ENCODE results near the gene SKAP1. TPM values are rescaled to one million over a fixed set of nuclear protein-coding genes. Genes with fewer than 3 reads are reported as not detected.
"Not testable (repeated sequence)": the region's sequence is repeated elsewhere in the genome, so short reads cannot be mapped to it uniquely, and the experiment has no call there.

Gene SKAP1
- total and polyA plus RNA-seq, 4 donors, result 0.84 to 3.6 (median 3.1) TPM; not detected in 1

DNA sequence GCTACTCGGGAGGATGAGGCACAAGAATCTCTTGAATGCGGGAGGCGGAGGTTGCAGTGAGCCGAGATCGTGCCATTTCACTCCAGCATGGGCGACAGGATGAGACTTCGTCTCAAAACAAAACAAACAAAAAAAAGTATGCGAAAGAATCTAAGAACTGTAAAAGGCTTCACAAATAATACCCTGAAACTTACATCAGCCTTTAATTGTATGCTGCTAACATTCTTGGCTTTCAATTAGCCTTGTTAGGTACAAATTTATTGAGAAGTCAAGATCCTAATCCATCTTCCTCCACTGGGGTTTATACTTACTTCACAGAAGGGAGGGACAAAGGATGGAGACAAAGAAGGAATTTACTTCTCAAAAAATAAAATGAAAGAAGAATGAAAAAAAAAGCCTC is 239.1 kb downstream of the SKAP1 start:
- WGBS, 2 donors, result 89 to 90% methylated on average over 8 of the region's 8 CpGs
- Histone ChIP-seq H3K9me3 (ENCODE audit: control insufficient read depth, low read length) (peaks cover 3% of the 10 kb centered on the region), H3K36me3 (ENCODE audit: control insufficient read depth in 1 of 2, insufficient read depth in 2 of 2, low read length in 1 of 2) (no peaks in the 10 kb centered on the region), H3K27ac (ENCODE audit: low read depth in 1 of 2, low read length in 2 of 2) (no peak overlapping the region), H3K4me3 (ENCODE audit: low read length in 2 of 2) (no peak overlapping the region), H3K4me1 (ENCODE audit: control insufficient read depth in 1 of 2, insufficient read depth in 2 of 2, low read length in 2 of 2) (no peaks in the 10 kb centered on the region), H3K27me3 (ENCODE audit: control insufficient read depth in 1 of 2, insufficient read depth in 2 of 2, low read length in 1 of 2) (peaks cover 0 to 1% of the 10 kb centered on the region in 2 donors)
- no peak for ATAC-seq (ENCODE audit: low FRiP score)
- intact Hi-C loops (cut with DNase I), result no loop called here
- DNase-seq, result no peak

DNA sequence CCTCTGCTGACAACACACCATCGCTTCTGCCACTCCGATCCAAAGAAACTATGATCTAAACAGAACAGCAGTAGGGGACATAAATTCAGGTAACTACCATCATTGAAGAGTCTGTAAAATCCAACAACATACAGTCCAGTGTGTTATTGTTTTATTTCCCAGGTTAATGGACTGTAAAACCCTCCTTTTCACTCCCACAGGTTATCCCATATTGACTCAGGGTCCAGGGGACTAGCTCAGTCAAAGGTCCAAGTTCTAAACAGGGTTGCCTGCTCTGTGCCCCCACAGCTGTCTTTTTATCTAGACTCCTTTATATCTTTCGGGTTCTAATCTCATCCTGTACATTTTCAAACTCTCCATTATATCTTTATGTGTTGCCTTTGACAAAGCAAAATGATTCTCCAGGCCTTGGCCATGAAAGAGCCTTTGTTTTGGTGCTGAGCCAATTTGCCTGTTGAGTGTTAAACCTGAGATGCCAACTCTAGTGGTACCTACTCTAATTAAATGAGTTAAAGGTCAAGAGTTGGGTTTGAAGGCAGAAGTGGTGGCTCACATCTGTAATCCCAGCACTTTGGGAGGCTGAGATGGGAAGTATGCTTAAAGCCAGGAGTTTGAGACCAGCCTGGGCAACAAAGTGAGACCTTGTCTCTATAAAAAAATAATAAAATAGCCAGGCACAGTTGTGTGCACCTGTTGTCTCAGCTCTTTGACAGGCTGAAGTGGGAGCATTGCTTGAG is 242.0 kb downstream of the SKAP1 start:
- Histone ChIP-seq H3K4me3 (ENCODE audit: low read length in 2 of 2) (no peak overlapping the region), H3K9me3 (ENCODE audit: control insufficient read depth, low read length) (peaks cover 3% of the 10 kb centered on the region), H3K4me1 (ENCODE audit: control insufficient read depth in 1 of 2, insufficient read depth in 2 of 2, low read length in 2 of 2) (no peaks in the 10 kb centered on the region), H3K27me3 (ENCODE audit: control insufficient read depth in 1 of 2, insufficient read depth in 2 of 2, low read length in 1 of 2) (no peaks in the 10 kb centered on the region), H3K27ac (ENCODE audit: low read depth in 1 of 2, low read length in 2 of 2) (no peak overlapping the region), H3K36me3 (ENCODE audit: control insufficient read depth in 1 of 2, insufficient read depth in 2 of 2, low read length in 1 of 2) (no peaks in the 10 kb centered on the region)
- intact Hi-C loops (cut with DNase I), result no loop called here
- WGBS, 2 donors, result 76 to 84% methylated on average over 3 of the region's 3 CpGs
- no peak for ATAC-seq (ENCODE audit: low FRiP score)
- DNase-seq, result no peak

DNA sequence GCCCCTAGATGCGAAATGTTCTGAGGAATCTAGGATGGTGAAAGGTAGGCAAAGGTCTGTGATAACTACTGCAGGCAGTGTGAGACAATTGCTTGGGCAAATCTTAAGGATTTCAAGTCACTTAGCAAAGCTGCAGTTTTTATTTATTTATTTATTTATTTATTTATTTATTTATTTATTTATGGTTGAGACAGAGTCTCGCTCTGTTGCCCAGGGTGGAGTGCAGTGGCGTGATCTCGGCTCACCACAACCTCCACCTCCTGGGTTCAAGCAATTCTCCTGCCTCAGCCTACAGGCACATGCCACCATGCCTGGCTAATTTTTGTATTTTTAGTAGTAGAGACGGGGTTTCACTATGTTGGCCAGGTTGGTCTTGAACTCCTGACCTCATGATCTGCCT is 243.7 kb downstream of the SKAP1 start:
- intact Hi-C loops (cut with DNase I); H3K4me3 ChIP-seq (ENCODE audit: low read length in 2 of 2); H3K27ac ChIP-seq (ENCODE audit: low read depth in 1 of 2, low read length in 2 of 2); ATAC-seq (ENCODE audit: low FRiP score); H3K4me1 ChIP-seq (ENCODE audit: control insufficient read depth in 1 of 2, insufficient read depth in 2 of 2, low read length in 2 of 2); DNase-seq; H3K36me3 ChIP-seq (ENCODE audit: control insufficient read depth in 1 of 2, insufficient read depth in 2 of 2, low read length in 1 of 2); H3K9me3 ChIP-seq (ENCODE audit: control insufficient read depth, low read length); H3K27me3 ChIP-seq (ENCODE audit: control insufficient read depth in 1 of 2, insufficient read depth in 2 of 2, low read length in 1 of 2): not testable (repeated sequence)
- 90 to 95% methylated on average over 5 of the region's 5 CpGs for WGBS, 2 donors

DNA sequence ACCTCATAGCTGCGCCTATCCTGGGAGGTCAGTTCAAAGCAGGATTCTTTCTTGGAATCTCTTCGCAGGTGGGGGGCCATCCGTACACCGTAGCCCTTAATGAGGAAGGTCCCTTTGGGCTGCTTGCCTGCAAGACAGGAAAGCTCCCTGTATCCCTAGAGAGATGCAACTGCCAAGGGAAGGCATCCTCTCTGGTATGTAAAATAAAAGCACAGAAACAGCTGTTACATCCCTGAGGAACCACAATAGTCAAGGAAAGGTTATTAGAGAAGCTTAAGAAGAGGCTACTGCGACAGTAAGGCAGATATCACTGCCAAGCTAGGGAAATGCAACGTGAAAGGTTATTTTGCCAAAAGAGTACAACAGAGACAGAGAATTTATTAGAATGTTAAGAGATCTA is 245.3 kb downstream of the SKAP1 start:
- 58 to 64% methylated on average over 6 of the region's 6 CpGs for WGBS, 2 donors
- no peak for DNase-seq
- Histone ChIP-seq H3K27me3 (ENCODE audit: control insufficient read depth in 1 of 2, insufficient read depth in 2 of 2, low read length in 1 of 2) (no peaks in the 10 kb centered on the region), H3K4me3 (ENCODE audit: low read length in 2 of 2) (no peak overlapping the region), H3K36me3 (ENCODE audit: control insufficient read depth in 1 of 2, insufficient read depth in 2 of 2, low read length in 1 of 2) (no peaks in the 10 kb centered on the region), H3K9me3 (ENCODE audit: control insufficient read depth, low read length) (peaks cover 3% of the 10 kb centered on the region), H3K4me1 (ENCODE audit: control insufficient read depth in 1 of 2, insufficient read depth in 2 of 2, low read length in 2 of 2) (no peaks in the 10 kb centered on the region), H3K27ac (ENCODE audit: low read depth in 1 of 2, low read length in 2 of 2) (no peak overlapping the region)
- intact Hi-C loops (cut with DNase I), result no loop called here
- ATAC-seq (ENCODE audit: low FRiP score), result no peak

DNA sequence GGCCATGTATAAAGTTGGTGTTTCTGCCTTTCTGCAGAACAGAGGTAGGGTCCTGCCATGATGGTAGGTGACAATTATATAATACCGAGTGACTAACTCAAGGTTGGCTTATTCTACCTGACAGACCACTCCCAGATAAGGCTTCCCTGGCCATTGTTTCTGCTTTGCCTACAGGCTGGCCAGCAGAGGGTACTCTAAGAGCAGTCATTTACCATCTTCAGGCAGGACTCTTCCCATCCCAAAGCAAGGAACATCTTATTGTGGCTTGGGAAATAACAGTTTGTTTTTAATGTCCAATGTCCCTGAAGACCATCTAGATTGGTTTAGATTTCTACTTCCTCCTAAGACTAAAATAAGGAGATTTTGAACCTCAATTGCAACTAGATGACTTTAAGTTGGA is 248.4 kb downstream of the SKAP1 start:
- no peak overlapping the region for H3K4me3 ChIP-seq (ENCODE audit: low read length in 2 of 2)
- no peaks in the 10 kb centered on the region for H3K27me3 ChIP-seq (ENCODE audit: control insufficient read depth in 1 of 2, insufficient read depth in 2 of 2, low read length in 1 of 2)
- H3K27ac ChIP-seq (ENCODE audit: low read depth in 1 of 2, low read length in 2 of 2), result no peak overlapping the region
- intact Hi-C loops (cut with DNase I), result no loop called here
- DNase-seq (no peak), ATAC-seq (ENCODE audit: low FRiP score) (no peak)
- H3K4me1 ChIP-seq (ENCODE audit: control insufficient read depth in 1 of 2, insufficient read depth in 2 of 2, low read length in 2 of 2), result no peaks in the 10 kb centered on the region
- no peaks in the 10 kb centered on the region for H3K36me3 ChIP-seq (ENCODE audit: control insufficient read depth in 1 of 2, insufficient read depth in 2 of 2, low read length in 1 of 2)
- no peaks in the 10 kb centered on the region for H3K9me3 ChIP-seq (ENCODE audit: control insufficient read depth, low read length)
- WGBS, 2 donors, result 15 to 32% methylated on average over 1 of the region's 1 CpG

DNA sequence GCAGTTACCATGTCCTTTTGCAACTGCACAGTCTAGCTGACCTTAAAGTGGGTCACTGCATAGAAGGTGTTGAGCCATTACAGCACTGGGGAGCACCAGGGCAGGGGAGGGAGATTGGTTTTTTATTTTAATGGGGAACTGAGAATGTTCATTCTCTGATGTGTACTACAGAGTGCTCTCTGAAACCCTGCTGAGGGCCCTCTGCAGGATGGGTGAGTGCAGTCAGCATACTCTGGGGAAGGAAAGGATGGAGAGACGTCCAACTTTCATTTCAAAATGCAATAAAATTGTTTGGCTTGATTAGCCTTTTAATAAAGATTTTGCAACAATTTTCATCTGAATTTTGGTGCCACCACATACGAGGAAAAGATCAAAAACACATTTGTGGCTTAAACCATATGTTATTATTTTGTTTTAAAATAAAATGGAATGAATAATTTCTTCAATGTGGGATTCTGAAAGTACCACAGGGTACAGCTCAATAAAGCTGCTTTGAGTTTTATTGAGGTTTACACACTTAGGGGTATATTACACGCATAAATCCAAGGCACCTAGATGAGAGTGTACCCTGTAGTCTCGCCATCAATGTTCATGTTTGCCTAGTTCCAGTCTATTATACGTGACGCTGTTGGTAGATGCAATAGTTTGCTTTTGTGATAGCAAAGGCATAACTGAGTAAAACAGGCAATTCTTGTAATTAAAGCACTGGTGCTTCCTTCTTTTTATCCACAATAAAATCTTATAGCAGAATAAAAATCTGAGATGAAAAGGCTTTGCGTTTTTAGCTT is 249.0 kb downstream of the SKAP1 start:
- intact Hi-C loops (cut with DNase I), result no loop called here
- Histone ChIP-seq H3K4me3 (ENCODE audit: low read length in 2 of 2) (no peak overlapping the region), H3K36me3 (ENCODE audit: control insufficient read depth in 1 of 2, insufficient read depth in 2 of 2, low read length in 1 of 2) (no peaks in the 10 kb centered on the region), H3K9me3 (ENCODE audit: control insufficient read depth, low read length) (no peaks in the 10 kb centered on the region), H3K4me1 (ENCODE audit: control insufficient read depth in 1 of 2, insufficient read depth in 2 of 2, low read length in 2 of 2) (no peaks in the 10 kb centered on the region), H3K27me3 (ENCODE audit: control insufficient read depth in 1 of 2, insufficient read depth in 2 of 2, low read length in 1 of 2) (no peaks in the 10 kb centered on the region), H3K27ac (ENCODE audit: low read depth in 1 of 2, low read length in 2 of 2) (no peak overlapping the region)
- DNase-seq, result no peak
- 89 to 93% methylated on average over 7 of the region's 7 CpGs for WGBS, 2 donors
- no peak for ATAC-seq (ENCODE audit: low FRiP score)

DNA sequence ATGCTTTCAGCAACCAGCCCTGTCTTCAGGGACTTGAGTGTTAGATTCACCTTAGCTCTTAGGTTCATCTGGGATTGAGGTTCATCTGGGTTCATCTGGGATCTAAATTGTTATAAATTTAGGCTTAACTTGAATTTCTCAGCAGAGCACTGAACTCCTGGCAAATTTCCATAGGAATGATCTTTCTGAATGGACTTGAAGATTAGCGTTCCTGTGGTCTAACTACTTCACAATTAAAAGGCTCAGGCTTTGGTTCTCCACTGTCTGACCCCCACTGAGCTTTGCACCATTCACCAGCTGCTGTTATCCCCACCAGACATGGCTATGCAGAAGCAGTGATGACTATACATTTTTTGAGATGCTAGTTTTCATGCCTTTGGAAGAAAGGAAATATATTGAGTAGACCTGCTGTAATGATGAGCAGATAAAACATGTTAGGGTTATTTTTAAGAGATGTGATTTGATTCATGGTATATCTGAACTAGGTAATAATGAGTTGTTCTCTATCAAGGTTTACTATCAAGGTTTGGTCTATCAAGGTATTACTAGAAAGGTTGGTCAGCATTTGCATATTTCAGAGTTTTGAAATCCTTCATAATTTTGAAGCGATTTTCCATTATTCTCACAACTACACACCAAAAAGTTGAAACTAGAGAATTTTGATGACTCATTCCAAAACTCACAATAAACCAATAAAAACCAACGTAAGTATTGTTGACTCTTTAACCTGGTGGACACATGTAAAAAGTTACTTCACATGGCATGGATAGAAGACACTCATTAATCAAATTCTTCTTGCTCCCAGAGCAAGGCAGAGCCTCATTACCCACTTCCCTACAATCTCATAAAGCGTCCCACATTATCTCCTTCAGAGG is 250.7 kb downstream of the SKAP1 start:
- Histone ChIP-seq H3K4me3 (ENCODE audit: low read length in 2 of 2) (no peak overlapping the region), H3K9me3 (ENCODE audit: control insufficient read depth, low read length) (no peaks in the 10 kb centered on the region), H3K27ac (ENCODE audit: low read depth in 1 of 2, low read length in 2 of 2) (no peak overlapping the region), H3K4me1 (ENCODE audit: control insufficient read depth in 1 of 2, insufficient read depth in 2 of 2, low read length in 2 of 2) (no peaks in the 10 kb centered on the region), H3K36me3 (ENCODE audit: control insufficient read depth in 1 of 2, insufficient read depth in 2 of 2, low read length in 1 of 2) (no peaks in the 10 kb centered on the region), H3K27me3 (ENCODE audit: control insufficient read depth in 1 of 2, insufficient read depth in 2 of 2, low read length in 1 of 2) (no peaks in the 10 kb centered on the region)
- ATAC-seq (ENCODE audit: low FRiP score), result no peak
- intact Hi-C loops (cut with DNase I), result no loop called here
- 77 to 84% methylated on average over 4 of the region's 4 CpGs for WGBS, 2 donors
- DNase-seq, result no peak

DNA sequence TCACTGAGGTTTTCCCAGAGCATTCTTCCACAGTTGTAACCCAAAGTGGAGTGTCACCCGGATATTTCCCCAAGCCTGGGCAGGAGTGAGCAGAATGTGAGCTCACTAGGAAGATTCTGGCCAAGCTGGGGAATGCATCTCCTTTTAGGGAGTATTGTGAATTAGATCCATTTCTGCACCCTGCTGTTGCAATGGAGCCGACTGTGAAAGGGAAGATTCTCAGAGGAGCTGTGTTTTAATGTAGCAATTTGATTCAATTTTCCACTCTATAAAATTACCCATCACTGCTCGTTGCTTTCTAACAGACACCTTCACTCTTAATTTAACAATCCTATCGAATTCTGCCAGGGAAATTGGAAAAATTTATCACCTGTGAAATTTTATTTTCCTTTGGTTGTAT is 251.7 kb downstream of the SKAP1 start:
- no peaks in the 10 kb centered on the region for H3K9me3 ChIP-seq (ENCODE audit: control insufficient read depth, low read length)
- H3K4me3 ChIP-seq (ENCODE audit: low read length in 2 of 2), result no peak overlapping the region
- 84 to 89% methylated on average over 4 of the region's 4 CpGs for WGBS, 2 donors
- intact Hi-C loops (cut with DNase I), result no loop called here
- ATAC-seq (ENCODE audit: low FRiP score) (no peak), DNase-seq (no peak)
- no peak overlapping the region for H3K27ac ChIP-seq (ENCODE audit: low read depth in 1 of 2, low read length in 2 of 2)
- no peaks in the 10 kb centered on the region for H3K36me3 ChIP-seq (ENCODE audit: control insufficient read depth in 1 of 2, insufficient read depth in 2 of 2, low read length in 1 of 2)
- H3K27me3 ChIP-seq (ENCODE audit: control insufficient read depth in 1 of 2, insufficient read depth in 2 of 2, low read length in 1 of 2), result no peaks in the 10 kb centered on the region
- H3K4me1 ChIP-seq (ENCODE audit: control insufficient read depth in 1 of 2, insufficient read depth in 2 of 2, low read length in 2 of 2), result no peaks in the 10 kb centered on the region

Measured in aorta (tissue), 5 donors.